ENCODE data around the gene SPEM1. TPM values are rescaled to one million over a fixed set of nuclear protein-coding genes. Genes with fewer than 3 reads are reported as not detected.

The SPEM1 gene
- total and polyA plus RNA-seq, 2 of the 13 experiments (the other 11 are each of a cell fraction or from before 2014, with no cell fraction given): not detected

DNA sequence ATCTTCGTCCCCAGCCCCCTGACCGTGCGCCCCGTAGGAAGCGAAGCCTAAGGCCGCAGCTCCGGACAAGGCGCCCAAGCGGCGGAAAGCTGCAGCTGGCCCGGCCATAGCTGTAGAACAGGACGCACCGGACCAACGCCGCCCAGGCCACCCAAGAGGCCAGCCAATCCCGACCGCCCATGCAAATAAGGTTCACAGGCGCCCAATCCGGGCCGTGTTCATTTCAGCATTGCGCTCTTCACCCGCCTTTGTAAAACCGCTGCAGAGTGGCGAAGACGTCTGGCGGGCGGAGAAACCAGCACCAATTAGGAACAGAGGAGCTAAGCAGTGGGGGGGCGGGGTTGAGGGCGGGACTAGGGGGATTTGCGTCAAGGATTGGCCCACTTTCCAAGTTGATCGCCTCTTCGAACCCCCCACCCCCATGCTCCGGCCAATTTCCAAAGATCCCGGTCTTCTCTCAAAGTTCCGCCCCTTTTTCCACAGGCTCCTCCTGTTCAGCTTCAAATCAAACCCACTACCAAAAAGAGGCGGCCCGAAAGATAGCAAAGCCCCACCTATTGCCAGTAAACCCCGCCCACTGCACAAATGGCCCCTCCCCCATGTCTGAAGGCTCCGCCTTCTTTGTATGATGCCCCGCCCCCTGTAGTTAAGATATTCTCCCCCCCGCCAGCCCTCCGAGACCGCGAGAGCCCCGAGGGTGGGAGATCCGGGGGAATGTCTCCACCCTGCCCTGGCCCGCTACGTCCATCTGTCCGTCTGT, 16.0 kb upstream of the SPEM1 start, which contains the start of gene TMEM256 (continued):
- peak; percentile 45; the same call in 1 of the 2 replicates for TF ChIP-seq CREM (IDR thresholded peaks at IDR 0.05)
- no peak for TF ChIP-seq CREM (CRISPR knock-in tag; IDR thresholded peaks at IDR 0.05)
- TF ChIP-seq, protein P1, sequence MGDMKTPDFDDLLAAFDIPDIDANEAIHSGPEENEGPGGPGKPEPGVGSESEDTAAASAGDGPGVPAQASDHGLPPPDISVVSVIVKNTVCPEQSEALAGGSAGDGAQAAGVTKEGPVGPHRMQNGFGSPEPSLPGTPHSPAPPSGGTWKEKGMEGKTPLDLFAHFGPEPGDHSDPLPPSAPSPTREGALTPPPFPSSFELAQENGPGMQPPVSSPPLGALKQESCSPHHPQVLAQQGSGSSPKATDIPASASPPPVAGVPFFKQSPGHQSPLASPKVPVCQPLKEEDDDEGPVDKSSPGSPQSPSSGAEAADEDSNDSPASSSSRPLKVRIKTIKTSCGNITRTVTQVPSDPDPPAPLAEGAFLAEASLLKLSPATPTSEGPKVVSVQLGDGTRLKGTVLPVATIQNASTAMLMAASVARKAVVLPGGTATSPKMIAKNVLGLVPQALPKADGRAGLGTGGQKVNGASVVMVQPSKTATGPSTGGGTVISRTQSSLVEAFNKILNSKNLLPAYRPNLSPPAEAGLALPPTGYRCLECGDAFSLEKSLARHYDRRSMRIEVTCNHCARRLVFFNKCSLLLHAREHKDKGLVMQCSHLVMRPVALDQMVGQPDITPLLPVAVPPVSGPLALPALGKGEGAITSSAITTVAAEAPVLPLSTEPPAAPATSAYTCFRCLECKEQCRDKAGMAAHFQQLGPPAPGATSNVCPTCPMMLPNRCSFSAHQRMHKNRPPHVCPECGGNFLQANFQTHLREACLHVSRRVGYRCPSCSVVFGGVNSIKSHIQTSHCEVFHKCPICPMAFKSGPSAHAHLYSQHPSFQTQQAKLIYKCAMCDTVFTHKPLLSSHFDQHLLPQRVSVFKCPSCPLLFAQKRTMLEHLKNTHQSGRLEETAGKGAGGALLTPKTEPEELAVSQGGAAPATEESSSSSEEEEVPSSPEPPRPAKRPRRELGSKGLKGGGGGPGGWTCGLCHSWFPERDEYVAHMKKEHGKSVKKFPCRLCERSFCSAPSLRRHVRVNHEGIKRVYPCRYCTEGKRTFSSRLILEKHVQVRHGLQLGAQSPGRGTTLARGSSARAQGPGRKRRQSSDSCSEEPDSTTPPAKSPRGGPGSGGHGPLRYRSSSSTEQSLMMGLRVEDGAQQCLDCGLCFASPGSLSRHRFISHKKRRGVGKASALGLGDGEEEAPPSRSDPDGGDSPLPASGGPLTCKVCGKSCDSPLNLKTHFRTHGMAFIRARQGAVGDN (CRISPR knock-in tag; IDR thresholded peaks at IDR 0.05): peak; percentile 74
- peak; percentile 47; the same call in 1 of the 2 replicates for TF ChIP-seq ZNF605 (CRISPR knock-in tag; IDR thresholded peaks at IDR 0.05)
- TF ChIP-seq, protein P2, sequence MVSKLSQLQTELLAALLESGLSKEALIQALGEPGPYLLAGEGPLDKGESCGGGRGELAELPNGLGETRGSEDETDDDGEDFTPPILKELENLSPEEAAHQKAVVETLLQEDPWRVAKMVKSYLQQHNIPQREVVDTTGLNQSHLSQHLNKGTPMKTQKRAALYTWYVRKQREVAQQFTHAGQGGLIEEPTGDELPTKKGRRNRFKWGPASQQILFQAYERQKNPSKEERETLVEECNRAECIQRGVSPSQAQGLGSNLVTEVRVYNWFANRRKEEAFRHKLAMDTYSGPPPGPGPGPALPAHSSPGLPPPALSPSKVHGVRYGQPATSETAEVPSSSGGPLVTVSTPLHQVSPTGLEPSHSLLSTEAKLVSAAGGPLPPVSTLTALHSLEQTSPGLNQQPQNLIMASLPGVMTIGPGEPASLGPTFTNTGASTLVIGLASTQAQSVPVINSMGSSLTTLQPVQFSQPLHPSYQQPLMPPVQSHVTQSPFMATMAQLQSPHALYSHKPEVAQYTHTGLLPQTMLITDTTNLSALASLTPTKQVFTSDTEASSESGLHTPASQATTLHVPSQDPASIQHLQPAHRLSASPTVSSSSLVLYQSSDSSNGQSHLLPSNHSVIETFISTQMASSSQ (IDR thresholded peaks at IDR 0.05; ENCODE audit: low read depth): 0 out of 2 replicates have a peak, but pooled peaks have one; percentile 9
- TF ChIP-seq, protein P2 (CRISPR knock-in tag; IDR thresholded peaks at IDR 0.05; ENCODE audit: borderline replicate concordance): no peak
- peak; percentile 77; the same call in 1 of the 2 replicates for TF ChIP-seq ELF4 (CRISPR knock-in tag; IDR thresholded peaks at IDR 0.05; ENCODE audit: borderline replicate concordance)
- TF ChIP-seq ZNF446 (CRISPR knock-in tag; IDR thresholded peaks at IDR 0.05): 0 out of 2 replicates have a peak, but pooled peaks have one; percentile 5
- peak; percentile 48; the same call in 1 of the 2 replicates for TF ChIP-seq SNAI1 (CRISPR knock-in tag; IDR thresholded peaks at IDR 0.05; ENCODE audit: borderline replicate concordance)
- TF ChIP-seq ZIK1 (CRISPR knock-in tag; IDR thresholded peaks at IDR 0.05; ENCODE audit: borderline replicate concordance, low read depth): no peak
- 0 out of 2 replicates have a peak, but pooled peaks have one; percentile 52 for TF ChIP-seq ZNF572 (CRISPR knock-in tag; IDR thresholded peaks at IDR 0.05)
- TF ChIP-seq YEATS2 (CRISPR knock-in tag; IDR thresholded peaks at IDR 0.05; ENCODE audit: borderline replicate concordance): 0 out of 2 replicates have a peak, but pooled peaks have one; percentile 29
- TF ChIP-seq TEAD3 (CRISPR knock-in tag; optimal IDR thresholded peaks at IDR 0.05; ENCODE audit: borderline replicate concordance): peak; percentile 36
- peak; percentile 81; the same call in 1 of the 2 replicates for TF ChIP-seq ZNF607 (CRISPR knock-in tag; IDR thresholded peaks at IDR 0.05; ENCODE audit: borderline replicate concordance)
- TF ChIP-seq YEATS4 (CRISPR knock-in tag; IDR thresholded peaks at IDR 0.05; ENCODE audit: borderline replicate concordance): no peak; the same call in 1 of the 2 replicates
- 0 out of 2 replicates have a peak, but pooled peaks have one; percentile 6 for TF ChIP-seq SP5 (CRISPR knock-in tag; IDR thresholded peaks at IDR 0.05; ENCODE audit: borderline replicate concordance, low read depth)
- TF ChIP-seq SMYD3 (CRISPR knock-in tag; IDR thresholded peaks at IDR 0.05): peak; percentile 48; the same call in 1 of the 2 replicates
- no peak for TF ChIP-seq CBX5 (CRISPR knock-in tag; IDR thresholded peaks at IDR 0.05; ENCODE audit: borderline replicate concordance)
- no peak for TF ChIP-seq CENPT (CRISPR knock-in tag; IDR thresholded peaks at IDR 0.05; ENCODE audit: low read depth)
- TF ChIP-seq U2AF1 (optimal IDR thresholded peaks at IDR 0.05; ENCODE audit: low read depth, low read length): no peak
- TF ChIP-seq MAZ (IDR thresholded peaks at IDR 0.05; ENCODE audit: borderline replicate concordance, low read depth, low read length): peak; percentile 34; the same call in 1 of the 2 replicates
- TF ChIP-seq MAZ (CRISPR knock-in tag; IDR thresholded peaks at IDR 0.05; ENCODE audit: low read depth): peak; percentile 47
